ENCODE results near the gene CDC42BPA. TPM values are rescaled to one million over a fixed set of nuclear protein-coding genes. Genes with fewer than 3 reads are reported as not detected.

CDC42BPA gene
- total and polyA plus RNA-seq, 2 of the 13 experiments (the other 11 are each of a cell fraction or from before 2014, with no cell fraction given), result 6.5 to 16.0 TPM

DNA sequence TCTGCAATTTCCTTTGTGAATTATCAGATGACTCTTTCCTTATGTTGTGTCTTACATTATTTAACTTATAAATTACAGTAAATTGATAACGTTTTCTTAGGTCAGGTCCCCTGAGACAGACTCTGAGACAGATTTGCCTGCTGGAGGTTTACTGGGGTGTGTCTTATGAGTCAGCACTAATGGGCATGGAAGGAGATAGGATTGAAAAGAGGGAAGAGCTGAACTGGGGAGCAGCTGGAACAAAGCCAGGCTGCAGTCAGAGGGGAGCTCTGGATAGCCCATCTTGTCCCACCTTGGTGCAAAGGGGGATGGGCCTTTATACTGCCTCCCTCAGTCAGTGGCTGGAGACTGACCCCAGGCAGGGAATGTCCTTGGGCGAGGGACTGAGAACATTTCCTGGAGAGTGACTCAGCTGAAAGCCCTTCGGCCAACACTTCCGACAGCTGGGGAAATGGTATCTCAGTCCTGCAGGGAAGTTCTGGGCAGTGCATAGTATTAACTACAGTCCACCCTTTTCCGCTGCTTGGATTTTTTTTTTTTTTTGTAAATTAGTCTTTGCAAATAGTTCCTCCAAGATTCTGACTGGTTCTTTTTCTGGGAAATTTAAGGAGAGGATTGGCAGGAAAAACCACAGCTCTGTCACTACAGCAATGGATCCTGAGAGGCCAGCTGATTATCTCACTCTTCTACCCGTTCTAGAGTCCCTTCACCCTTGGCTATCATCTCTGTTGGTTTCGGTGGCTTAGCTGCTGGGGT lies 39.1 kb upstream of the CDC42BPA start (continued):
- TF ChIP-seq GRHL1 (CRISPR knock-in tag; conservative IDR thresholded peaks at IDR 0.05) (no peak), CCDC6 (CRISPR knock-in tag; IDR thresholded peaks at IDR 0.05) (no peak), NR2F6 (IDR thresholded peaks at IDR 0.05) (no peak), NR2F6 (CRISPR knock-in tag; IDR thresholded peaks at IDR 0.05) (no peak), ETV5 (CRISPR knock-in tag; IDR thresholded peaks at IDR 0.05; ENCODE audit: borderline replicate concordance) (peak; percentile 67; the same call in 1 of the 2 replicates), ZNF724P (CRISPR knock-in tag; IDR thresholded peaks at IDR 0.05; ENCODE audit: borderline replicate concordance) (no peak), ZNF234 (CRISPR knock-in tag; conservative IDR thresholded peaks at IDR 0.05) (no peak), ZNF775 (CRISPR knock-in tag; IDR thresholded peaks at IDR 0.05; ENCODE audit: borderline replicate concordance) (no peak), FUBP1 (CRISPR knock-in tag; IDR thresholded peaks at IDR 0.05; ENCODE audit: borderline replicate concordance) (no peak), PHF20 (CRISPR knock-in tag; IDR thresholded peaks at IDR 0.05) (no peak), SAP130 (CRISPR knock-in tag; IDR thresholded peaks at IDR 0.05; ENCODE audit: low read depth) (0 out of 2 replicates have a peak, but pooled peaks have one; percentile 11), GMEB2 (CRISPR knock-in tag; IDR thresholded peaks at IDR 0.05; ENCODE audit: low read depth) (no peak), NR3C1 (CRISPR knock-in tag; IDR thresholded peaks at IDR 0.05) (no peak), DBP (CRISPR knock-in tag; IDR thresholded peaks at IDR 0.05; ENCODE audit: not compliant biosample characterization) (no peak), HMG20A (CRISPR knock-in tag; IDR thresholded peaks at IDR 0.05; ENCODE audit: borderline replicate concordance) (peak; percentile 17; the same call in 1 of the 2 replicates), ZBTB49 (CRISPR knock-in tag; IDR thresholded peaks at IDR 0.05; ENCODE audit: borderline replicate concordance) (no peak)
- TF ChIP-seq, protein P1, sequence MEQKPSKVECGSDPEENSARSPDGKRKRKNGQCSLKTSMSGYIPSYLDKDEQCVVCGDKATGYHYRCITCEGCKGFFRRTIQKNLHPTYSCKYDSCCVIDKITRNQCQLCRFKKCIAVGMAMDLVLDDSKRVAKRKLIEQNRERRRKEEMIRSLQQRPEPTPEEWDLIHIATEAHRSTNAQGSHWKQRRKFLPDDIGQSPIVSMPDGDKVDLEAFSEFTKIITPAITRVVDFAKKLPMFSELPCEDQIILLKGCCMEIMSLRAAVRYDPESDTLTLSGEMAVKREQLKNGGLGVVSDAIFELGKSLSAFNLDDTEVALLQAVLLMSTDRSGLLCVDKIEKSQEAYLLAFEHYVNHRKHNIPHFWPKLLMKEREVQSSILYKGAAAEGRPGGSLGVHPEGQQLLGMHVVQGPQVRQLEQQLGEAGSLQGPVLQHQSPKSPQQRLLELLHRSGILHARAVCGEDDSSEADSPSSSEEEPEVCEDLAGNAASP (CRISPR knock-in tag; IDR thresholded peaks at IDR 0.05; ENCODE audit: borderline replicate concordance), result no peak
